AG08396 (cell line): Measurements from ENCODE around the gene GGT6.

ENCODE experiments used
- DNase-seq: peaks from one replicate; pipeline ENCODE4 v3.0.0; 2012; ENCODE audit warnings: low spot score, mixed read lengths

GGT6 gene

DNA sequence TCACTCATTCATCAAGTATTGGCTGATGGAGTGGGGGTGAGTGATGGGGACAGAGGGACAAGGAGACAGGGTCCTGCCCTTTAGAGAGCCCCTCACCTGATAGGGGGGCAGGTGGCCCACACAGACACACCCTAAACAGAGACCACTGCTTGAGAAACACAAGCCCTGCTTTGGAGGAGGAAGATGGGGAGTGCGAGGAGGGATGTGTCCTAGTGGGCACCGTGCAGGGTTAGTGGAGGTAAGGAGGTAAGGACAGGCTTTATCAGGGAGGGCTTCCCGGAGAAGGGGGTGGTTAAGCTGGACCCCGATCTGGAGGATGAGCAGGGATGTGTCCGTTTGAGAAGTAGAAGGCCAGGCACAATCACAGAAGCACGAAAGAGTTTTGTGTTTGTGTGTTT lies 15.8 kb upstream of the GGT6 start:
- DNase-seq = no peak

DNA sequence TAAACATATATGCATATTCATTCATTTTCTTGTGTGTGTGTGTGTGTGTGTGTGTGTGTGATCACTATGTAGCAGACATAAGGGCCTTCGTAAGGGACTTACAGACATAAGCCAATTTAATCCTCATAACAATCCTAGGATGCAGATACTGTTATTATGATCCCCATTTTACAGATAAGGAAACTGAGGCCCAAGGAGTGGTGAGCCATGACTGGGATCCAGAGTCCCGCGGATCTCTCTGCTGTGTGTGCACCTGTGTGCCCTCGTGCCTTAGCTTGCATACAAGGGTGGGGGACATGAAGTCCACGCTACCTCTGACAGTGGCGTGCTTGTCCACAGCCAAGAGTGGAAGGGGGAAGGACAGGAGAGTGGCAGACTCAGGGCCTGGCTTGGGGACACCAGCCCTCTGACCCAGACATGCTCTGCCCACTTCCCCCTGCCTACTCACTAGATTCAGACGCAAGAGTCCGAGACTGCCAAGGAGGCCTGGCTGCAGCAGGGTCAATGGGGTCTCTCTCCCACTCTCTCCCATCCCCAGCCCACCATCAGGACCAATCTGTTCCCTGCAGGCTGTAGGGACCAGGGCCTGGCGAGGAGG lies 14.2 kb upstream of the GGT6 start:
- DNase-seq = no peak

DNA sequence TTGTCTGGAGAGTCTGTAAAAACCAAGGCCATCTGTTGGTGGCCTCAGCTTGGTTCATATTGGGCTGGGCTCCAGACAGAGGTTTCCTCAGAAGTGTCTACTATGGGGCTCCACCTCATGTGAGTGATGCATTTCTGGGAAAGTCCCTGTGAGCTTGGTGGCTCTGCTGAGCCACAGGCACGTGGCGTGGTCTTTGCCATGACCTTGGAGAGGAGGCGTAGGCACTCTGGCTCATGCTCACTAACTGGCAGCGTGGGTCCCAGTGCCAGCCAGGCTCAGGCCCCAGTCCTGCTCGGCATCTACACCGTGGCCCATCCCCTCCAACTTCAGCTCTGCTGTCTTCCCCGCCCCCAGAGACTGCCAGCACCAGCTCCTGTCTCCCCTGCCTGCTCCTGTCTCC lies 13.3 kb upstream of the GGT6 start:
- DNase-seq = no peak

DNA sequence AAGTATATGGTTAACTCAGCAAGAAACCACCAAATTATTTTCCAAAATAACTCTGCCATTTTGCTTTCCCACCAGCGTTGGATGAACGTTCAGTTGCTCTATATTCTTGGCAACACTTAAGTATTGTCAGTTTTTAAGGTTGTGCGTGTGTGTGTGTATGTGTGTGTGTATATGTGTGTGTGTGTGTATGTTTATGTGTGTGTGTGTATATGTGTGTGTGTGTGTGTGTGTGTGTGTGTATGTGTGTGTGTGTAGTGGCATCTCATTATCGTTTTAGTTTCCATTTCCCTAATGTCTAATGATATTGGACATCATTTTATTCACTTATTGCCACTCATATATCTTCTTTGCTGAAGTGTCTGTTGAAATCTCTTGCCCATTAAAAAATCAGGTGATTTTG lies 12.7 kb upstream of the GGT6 start:
- DNase-seq = no peak

DNA sequence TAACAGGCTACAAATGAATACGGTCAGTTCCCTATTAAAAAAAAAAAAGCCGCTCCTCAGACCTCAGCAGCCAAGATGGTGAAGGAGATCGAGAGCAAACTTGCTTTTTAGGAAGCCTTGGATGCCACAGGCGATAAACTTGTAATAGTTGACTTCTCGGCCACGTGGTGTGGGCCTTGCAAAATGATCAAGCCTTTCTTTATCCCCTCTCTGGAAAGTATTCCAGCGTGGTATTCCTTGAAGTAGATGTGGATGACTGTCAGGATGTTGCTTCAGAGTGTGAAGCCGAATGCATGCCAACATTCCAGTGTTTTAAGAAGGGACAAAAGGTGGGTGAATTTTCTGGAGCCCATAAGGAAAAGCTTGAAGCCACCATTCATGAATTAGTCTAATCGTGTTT lies 11.8 kb upstream of the GGT6 start:
- no peak for DNase-seq

DNA sequence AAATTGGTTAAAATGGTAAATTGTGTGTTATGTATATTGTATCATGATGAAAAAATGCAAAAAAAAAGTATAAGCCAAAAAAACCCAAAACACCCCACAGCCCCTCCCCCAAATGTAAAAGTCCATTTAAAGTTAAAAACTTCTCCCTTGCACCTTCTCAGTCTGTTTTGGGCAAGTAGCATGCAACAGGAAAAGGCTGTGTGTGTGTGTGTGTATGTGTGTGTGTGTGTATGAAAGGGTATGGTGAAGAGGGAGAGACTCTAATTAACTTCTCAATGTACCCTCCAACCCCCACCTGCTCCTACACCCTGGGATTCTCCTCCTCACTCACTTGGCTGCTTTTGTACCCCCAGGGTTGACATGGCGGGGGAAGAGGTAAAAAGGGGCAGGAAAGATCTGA lies 9.2 kb upstream of the GGT6 start:
- no peak for DNase-seq

DNA sequence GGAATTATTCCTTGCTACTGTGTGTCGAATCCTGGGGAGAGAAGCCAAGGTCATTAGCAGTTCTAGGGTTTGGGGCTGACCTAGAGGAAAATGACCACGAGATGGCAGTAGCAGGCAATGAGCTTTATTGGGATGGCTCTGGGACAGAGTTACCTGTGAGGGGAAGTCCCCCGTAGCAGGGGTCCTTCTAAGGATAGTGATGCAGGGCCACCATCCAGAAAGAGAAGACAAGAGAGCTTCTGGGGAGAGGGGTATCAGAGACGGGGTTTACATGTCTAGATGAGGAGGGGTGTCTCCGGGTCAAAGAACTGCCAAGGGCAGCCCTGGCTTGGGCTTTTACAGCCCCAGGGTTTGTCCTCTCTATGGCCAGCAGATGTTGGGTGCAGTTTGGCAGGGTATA lies 6.4 kb upstream of the GGT6 start:
- peak; percentile 78 for DNase-seq

DNA sequence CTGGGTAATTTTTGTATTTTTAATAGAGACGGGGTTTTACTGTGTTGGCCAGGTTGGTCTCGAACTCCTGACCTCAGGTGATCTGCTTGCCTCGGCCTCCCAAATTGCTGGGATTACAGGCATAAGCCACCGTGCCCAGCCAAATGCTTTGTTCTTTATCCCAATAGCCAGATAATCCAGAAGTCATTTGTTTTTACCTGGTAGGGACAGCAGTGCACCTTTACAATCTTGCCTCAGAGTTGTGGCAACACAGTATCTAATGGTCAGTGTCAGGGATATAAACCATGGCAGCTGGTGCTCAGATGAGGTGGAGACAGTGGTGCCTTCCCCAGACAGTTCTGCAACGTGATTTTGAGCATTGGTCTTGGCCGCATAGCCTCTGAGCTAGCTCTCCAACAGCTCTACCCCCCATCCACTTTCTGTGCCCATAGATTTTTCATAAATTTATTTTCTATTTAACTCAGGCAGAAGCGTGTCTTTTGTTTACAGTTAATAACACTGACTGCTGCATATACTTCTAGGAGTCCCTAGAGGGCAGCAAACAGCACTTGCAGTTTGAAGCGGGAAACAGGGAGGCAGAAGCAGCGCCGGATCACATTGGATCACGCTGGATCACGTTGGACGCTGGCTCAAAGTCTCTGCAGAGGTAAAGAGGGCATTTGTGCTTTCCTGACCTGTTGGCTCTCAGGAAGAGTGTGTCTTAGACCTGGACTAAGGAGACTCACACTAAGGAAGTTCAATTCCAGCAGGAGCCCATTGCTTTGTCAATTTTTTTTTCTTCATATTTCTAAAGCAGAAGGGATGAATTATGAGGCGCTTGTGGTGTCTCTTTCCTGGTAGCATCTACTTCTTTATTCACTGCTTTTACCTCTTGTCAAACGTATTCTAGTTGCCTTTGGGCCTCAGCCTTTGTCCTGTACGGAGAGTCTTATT lies 5.1 kb upstream of the GGT6 start:
- DNase-seq = peak; percentile 81

DNA sequence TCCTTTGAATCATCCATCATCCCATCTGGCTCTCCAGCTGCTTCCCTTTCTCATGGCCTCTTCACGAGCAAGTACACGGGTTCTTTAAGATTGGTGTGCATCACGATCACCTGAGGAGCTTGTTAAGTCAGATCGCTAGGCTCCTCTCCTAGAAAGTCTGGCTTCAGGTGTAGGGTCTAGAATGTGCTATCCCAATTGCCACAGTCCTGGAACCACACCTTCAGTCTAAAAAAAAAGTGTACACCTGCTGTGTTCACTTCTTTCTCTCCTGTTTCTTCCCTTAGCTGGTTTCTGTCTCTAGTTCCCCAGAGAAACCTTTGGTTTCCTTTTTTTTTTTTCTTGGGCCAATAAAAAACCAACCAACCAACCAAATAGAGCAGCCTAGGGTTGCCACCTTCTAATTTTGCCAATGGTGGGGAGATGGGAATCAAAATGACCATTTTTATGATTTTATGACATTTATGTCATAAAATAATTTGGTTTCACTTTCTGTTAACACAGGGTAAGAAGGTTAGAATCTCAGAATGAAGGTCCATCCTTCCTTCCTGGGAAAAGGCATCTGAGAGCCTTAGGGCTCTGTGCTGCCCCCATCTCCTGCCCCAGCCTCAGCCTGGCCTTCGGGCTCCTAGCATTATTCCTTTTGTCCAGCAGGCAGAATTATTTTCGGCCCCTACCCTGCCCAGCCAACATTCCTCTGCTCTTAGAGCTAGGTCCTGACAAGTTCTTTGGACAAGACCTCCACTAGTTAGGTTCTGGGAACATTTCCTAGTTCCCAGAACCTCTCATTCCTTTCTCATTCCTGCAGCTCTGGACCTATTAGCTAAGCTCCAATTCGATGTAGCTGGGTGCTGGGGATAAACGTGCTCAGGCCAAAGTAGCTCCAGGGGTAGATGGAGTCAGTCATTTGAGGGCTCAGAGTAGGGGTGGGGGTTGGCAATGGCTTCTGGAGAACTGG lies 1.9 kb upstream of the GGT6 start:
- DNase-seq = no peak

DNA sequence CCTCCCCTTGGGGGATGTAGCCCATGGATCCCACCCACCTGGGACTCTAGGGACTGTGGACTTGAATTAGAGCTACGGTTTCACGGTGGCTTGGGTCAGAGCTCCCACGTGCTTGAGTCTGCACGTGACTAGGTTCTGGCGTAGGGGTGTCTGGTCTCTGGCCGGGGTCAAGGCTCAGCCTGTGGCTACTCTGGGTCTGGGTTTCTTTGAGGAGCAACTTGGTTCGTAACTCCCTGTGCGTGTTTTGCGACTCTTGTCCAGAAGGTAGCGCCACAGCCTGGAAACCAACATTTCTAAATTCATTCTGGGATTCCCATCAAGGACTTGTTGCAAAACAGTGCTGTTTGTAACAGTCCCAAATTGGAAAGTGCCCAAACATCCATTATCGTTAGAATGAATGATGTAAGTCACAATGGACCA lies 470 bp upstream of the GGT6 start:
- no peak for DNase-seq

DNA sequence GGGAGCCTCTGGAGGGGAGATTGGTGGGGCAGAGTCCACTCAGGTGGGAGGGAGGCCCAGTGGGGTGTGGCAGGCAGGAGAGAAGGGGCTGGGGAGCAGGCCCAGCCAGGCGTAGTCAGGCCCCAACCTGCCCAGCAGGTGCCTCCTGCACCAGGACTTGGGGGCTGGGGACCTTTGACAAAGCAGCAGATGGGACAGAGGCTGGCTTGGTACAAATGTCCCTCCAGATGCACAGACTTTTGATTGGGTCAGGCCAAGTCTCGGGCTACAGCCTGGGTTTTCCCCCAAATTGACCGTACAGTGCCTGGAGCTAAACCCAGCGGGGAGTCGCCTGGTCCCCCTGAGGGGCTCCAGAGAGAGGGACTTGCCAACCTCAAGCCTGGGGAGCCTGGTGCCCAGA lies 411 bp downstream of the GGT6 start:
- no peak for DNase-seq

DNA sequence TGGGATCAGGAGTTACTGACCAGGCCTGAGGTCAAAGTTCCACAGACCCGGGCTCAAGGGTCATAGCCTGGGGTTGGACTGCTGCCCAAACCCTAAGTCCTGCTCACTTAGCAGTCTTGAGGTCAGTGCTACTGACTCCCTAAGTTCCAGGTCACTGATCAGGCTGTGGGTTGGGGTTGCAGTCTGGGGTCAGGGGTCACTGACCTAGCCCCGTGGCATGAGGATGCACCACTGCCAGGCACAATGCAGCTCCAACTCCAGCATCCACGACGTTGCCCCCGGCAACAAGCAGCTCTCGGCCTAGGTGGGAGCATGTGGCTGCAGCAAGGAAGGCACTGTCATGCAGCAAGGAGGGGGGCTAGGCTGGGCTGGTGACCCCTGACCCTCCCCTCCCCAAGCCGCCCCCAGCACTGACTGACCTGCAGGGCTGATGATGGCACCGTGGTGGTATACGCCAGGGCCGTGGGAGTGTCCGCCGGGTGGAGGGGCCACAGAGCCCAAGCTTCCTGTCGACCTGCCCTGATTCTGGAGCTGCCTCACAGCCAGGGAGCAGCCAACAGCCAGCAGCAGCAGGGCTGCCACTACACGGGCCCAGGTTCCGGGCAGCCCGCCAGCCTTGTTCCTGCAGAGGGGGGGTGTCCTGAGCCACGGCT lies 1.1 kb downstream of the GGT6 start:
- no peak for DNase-seq

DNA sequence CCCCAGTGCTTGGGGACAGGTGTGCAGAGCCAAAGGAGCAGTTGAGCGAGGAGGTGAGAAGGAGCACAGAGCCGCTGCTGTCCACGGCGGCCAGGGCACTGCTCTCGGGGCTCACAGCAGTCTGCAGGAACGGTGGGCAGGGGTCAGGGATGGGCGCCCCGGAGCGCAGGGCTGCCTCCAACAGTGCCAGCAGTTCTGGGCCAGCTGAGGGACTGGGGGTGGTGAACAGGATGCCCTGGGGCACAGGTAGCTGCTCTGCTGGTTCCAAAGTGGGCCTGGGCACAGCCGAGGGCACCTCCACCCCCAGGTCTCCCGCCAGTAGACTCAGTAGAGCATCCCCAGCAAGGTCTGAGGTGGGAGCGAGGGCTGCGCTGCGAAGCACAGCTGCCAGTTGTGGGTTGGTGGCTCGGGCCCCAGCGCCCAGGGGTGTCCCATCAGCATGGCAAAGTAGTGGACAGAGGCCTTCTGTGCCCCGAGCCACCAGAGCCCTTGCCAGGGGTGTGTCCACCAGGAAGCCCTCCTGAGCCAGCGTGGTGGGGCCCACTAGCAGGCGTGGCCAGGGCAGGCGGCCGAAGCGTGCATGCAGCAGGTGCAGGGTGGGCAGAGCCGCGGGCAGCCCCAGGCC lies 1.9 kb downstream of the GGT6 start:
- DNase-seq = no peak

DNA sequence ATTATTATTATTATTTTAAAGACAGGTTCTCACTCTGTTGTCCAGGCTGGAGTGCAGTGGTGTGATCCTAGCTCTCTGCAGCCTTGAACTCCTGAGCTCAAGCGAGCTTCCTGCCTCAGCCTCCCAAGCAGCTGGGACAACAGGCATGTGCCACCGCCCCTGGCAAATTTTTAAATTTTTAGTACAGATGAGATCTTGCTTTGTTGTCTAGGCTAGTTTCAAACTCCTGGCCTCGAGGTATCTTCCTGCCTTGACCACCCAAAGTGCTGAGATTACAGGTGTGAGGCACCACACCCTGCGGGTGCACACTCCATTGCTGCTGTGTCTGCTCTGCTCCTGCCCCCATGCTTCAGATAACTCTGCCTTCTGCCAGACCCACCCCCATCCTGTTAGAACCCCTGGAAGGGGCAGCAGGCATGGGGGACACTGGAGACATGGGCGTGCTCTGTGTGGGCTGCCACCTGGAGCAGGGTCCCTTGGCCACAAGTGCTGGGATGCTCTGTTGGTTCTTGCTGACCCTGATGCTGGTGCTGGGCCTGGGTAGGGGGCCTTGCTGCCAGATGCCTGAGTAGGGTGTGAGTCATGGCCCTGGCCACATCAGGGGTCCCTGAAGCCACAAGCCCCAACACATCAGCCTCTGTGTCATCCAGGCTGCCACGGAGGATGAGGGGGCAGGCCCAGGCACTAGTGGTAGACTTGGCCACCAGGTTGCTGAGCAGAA lies 2.6 kb downstream of the GGT6 start:
- no peak for DNase-seq

DNA sequence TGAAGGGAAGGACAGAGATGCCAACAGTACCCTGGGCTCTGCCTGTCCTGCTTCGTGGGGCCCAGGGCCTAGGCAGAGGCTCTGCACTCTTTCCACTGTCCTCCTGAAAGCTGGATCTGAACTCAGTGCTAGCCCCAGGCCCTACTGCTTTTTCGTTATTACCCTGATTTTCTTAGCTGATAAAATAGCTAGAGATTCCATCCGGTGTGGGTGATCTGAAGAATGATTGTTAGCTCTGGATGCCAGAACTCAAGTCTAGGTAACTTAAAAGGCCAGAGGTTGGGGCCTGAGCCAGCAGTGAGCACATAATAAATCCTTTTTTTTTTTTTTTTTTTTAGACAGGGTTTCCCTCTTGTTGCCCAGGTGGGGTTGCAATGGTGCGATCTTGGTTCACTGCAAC lies 3.4 kb downstream of the GGT6 start:
- no peak for DNase-seq

DNA sequence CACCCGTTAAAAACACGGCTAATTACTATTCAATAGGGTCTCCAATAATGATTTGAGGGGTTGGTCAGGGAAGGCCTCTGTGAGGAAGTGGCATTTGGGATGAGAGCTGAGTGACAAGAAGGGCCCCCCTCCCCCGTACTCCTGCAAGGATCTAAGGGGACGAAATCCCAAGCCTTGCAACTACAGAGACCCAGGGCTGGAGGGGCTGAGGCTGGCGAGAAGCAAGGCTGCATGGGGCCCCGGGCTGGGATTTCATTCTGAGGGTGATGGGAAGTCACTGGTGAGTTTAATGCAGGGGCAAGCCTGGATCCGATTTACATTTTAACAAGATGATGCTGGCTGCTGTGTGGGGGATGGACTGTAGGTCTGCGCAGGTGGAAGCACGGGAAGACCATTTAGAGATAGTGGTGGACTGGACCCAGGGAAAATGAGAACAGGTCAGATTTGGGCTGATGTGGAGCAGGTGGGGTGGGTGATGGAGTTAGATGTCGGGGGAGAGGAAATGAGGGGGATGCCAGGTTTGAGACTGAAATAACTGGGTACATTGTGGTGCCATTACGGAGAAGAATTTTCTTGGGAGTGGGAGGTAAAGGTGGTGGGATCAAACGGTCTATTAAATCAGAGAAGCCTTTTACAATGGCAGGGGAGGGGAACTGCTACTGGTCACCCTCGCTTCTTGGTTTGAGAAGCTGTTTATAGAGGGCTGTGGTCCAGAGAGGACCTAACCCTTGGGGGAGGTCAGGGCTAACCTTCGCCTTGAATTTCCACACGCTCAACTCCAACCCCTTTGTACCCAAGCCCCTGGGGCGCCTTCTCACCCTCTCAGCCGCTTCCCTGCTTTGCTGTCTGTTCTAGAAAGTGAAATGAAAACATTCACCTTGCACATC lies 4.3 kb downstream of the GGT6 start:
- no peak for DNase-seq

DNA sequence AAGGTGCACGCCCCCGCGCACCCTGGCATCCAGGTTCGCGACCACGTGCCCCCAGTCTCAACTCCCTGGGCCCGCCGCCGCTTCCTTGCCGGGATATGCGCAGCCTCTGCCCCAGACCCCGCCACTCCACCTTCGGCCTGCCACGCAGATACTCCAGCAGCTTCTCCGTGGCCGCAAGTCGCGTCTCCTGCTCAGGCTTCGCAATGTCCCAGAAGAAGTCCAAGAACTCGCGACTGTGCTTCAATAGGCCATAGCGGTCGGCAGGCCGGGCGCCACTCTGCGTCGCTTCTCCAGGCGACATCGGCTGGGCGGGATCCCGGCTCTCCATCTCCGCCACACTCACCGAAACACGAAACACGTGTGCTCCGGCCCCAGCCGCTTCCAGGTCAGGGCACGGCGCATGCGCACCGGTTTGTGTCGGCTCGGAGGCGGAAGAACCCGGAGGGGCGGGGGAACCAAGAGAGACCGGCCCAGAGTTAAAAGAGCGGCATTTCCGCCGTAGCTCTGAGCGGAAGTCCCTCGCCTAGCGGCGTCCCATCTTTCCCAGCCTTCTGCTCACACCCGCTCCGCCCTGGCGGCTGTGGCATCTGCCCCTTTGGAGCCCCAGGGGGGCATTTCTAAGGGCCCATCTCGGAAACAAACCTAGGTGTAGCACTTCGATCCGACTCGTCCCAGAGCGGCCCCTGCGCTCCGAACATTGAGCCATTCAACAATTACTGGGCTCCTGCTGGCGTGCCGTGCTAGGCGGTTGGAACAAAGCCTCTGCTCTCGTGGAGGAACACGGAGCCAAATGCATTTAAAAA lies 5.2 kb downstream of the GGT6 start, which contains the start of gene MYBBP1A:
Gene MYBBP1A (minus strand): TSS at position 388 of the 803 bp plus-strand sequence. CDS start 60 bp downstream, at position 328.
- peak; percentile 100 for DNase-seq

DNA sequence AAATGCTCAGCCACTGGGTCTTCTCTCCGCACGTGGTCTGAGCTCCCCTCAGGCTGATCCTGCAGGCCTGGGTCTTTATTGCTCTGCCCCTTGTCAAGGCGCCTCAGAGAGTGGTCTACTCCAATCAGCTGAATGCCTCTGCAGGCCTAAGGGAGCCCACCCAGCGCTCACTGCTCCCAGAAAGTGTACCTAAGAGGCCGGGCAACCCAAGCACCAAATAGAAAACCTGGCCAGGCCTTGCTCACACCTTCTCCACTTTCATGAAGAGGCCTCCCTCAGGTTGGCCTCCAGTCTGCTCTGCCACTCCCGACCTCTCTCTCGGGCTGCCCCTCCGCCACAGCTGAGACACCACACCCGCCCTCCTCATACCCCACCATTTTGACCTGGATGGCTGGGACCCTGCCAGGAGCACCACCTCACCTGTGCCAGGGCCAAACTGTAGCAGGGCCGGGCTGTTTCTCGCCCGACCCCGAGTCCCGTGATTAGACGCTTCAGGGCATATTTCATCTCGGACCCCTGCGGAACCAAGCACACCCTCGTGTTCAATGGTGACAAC lies 5.9 kb downstream of the GGT6 start:
- DNase-seq = no peak

DNA sequence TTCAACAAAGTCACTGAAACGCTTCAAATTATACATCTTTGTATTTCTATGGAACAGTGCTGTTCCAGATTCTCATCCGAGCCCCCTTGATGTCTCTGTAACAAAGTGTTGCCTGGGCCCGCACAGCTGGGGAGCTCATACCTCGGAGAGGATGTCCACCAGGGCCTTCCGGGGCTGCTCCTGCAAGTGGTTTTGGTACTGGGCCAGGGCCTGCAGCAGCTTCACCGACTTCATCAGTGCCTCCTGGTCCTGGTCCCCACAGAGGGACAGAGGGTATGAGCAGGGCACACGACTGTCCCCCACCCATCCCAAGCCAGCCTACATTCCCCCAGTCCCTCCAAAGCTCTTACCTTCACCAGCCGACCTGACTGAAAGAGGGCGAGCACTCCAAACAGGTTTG lies 6.7 kb downstream of the GGT6 start:
- no peak for DNase-seq
